HG03469 (cell line): ENCODE measurements around the gene AATK.

Experiments used
- ATAC-seq: cut with Tn5 transposase; IDR thresholded peaks from one replicate; pipeline ENCODE4 v1.9.1; 2021; ENCODE audit warnings: mild to moderate bottlenecking, moderate library complexity, moderate number of reproducible peaks; ENCODE audit not compliant: unreplicated experiment

Gene AATK

DNA sequence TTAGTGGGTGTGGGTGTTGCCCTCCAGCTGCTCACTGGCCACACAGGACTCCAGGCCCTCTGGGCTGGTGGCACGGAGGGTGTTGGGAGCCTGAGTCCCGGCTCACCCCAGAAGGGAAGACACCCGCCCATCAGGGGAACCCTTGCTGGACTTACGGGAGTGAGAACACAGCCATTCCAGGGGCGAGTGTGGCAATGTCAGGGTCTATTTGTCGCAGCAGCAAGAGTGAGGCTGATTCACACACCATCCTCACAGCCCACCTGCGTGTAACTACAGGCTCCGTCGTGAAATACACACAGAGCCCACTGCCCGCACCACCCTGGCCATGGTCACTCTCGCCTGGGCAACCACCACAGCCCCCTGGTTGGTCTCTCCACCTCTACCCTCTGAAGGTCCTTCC lies 17.8 kb upstream of the AATK start:
- ATAC-seq: no peak

DNA sequence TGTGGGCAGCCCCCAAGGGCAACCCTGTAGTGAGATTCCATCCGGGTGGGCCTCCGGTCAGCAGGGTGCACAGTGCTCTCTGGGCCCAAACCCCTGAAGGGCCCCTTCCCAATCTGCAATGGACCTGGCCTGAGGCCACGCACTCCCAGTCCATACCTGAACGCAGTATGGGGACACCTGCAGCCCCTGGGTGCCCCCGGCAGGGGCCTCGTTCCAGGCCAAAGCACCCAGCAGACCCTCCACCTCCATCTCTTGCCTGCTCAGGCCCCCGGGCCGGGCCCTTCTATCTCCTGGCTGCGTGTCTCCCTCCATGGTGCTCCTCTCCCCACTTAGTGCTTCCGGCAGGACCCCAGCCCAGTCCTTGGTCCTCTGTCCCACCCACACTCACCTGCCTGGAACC lies 17.3 kb upstream of the AATK start:
- ATAC-seq: no peak

DNA sequence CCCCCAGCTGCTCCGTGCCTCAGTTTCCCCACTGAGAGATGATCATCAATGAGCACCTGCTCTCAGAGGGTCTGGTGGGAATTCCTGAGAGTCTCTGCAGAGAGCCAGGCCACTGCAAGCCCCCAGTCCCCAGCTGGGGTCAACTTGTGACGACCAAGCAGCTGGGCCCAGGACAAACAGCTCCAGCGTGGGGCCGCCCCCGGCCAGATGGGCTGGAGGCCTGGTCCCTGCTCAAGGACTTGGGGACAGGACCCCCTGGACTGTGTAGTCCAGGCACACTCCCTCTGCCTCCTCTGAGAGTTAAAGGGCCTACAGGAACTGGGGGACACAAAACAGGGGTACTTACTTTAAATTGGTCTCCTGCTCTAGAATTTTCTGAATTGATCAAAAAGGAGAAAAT lies 16.6 kb upstream of the AATK start:
- ATAC-seq: no peak

DNA sequence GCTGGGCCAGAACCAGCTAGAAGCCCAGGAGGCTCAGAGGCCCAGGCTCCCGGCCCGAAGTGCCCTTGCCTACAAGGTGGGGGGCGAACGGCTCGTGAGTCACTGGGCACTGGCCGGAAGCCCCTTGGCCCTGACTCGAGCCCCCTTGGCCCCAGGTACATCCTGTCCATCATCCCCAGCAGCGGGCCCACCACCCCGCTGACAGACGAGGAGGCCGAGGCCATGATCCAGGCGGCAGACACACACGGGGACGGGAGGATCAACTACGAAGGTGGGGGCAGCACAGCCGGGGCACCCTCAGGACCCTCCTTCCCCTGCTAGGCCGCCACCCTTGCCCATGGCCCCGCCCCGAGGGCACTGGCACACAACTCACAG lies 15.8 kb upstream of the AATK start:
- ATAC-seq: no peak

DNA sequence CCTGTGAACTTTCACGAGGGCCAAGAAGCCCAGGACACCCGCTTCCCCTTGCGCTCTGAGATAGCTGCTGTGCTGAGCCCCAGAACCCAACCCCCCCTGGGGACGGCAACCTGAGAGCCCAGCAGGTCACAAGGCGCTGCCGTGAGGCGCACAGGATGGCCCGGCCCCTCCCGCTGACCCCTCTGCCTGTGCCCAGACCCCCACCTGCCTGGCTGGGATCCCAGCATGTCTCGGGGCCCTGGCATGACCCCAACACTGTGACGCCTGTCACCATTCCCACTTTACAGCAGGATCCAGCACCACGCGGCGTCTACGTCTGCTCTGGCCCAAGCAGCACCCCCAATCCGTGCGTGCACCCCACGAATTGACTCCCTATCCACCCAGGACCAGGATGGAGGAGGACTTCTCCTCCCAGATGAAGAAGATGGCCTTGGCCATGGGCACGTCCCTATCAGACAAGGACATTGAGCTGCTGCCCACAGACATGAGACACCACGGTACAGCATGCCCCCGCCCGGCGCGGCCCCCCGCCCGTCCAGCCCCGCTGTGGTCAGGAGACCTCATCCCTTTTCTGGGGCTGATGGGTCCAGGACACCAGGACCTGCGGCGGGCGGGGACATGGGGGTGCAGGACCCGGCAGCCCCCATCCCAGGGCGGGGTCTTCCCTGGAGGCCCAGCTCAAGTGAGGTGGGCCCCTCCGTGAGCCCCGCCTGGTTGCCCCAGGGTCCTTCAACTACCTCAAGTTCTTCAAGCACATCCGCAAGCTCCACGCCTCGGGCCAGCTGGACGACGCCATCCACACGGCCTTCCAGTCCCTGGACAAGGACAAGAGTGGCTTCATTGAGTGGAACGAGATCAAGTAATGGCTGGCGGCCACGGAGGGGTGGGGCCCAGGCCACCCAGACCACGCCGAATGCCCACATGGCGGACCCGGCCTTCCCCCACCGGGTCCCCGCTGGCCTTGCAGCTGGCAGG lies 15.1 kb upstream of the AATK start:
- no peak for ATAC-seq

DNA sequence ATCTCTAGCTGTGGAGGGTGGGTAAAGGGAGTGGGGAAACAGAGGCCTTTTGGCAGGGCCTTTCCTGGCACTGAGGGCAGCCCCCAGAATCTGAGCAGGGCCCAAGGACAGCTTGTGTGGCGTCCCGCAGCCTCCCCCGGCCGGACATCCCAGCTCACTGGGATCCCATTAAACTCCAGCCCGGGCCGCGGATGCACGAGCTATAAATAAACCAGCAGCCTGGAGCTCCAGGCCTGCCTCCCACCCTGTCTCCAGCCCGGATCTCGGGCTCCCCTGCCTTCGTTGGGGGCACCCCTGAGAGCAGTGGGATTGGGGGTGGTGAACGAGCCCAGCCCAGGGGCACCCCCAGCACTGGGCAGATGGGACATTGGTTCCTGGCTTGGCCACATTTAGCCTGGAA lies 13.8 kb upstream of the AATK start:
- ATAC-seq: no peak

DNA sequence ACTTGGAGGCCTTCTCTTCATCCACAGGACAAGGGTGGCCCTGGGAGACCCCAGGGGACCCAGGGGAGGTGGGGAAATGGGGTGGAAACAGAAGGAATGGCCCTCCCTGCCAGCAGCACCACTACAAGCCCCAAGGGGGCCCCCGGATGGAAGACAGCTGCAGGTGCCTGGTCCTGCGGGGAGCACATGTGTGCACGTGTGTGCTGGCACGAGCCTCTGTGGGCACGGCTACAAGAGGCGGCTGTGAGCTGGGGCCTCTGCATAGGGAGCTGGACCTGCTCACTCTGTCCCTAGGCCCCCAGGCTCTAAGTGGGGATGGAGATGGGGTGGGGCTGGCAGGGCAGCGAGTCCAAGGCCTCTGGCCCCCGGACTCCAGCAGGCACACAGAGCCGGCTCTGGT lies 13.2 kb upstream of the AATK start:
- ATAC-seq: no peak

DNA sequence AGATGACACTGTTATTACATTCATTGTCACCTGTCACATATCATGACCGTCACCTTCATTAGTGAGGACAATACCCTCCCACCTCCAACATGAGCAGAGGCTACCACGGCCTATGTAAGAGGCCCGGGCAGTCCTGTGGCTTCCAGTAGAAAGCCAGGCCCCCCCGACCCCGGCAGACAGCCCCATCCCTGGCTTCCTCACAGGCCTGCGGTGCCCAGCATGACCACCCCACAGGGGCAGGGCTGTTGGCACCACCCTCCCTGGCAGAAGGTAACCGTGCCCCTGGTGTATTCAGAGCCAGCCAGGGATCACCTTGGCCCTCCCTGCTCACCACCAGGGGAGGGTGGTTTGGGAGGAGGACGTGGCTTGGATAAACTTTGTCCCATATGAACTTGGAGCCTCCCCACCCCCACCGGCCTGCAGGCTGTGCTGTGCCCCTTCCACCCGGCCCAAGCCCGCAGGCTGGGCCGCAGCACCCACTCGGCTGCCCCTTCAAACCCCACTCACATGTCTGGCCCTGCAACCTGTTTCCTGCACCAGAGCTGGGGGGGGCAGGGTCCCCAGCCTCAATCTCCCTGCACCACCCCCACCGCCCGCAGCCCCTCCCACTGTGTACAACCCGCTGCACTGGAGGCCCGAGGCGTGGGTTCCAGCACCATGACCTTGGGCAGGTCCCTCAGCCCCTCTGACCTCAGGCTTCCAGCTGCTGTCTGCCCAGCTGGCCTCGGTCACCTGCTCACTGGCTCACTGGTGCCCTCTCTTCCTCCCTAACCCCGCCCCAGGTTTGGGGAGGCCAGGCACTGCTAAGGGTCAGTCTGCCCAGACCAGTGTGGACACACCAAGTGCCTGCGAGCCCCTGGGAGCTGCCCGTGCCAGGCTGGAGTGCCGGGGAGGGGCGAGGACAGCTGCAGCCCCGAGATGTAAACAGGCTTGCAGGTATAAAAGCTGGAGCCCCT lies 12.4 kb upstream of the AATK start:
- no peak for ATAC-seq

DNA sequence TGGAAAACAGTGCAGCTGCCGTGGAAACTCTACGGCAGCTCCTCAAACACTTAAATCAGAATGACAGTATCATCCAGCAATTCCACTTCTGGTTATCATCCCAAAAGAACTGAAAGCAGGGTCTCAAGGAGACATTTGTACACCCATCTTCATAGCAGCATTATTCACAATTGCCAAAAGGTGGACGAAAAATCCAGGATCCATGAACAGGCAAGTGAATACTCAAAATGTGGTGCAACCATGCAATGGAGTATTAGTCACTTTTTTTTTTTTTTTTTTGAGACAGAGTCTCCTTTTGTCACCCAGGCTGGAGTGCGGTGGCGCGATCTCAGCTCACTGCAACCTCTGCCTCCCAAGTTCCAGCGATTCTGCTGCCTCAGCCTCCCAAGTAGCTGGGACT lies 10.6 kb upstream of the AATK start:
- ATAC-seq: no peak

DNA sequence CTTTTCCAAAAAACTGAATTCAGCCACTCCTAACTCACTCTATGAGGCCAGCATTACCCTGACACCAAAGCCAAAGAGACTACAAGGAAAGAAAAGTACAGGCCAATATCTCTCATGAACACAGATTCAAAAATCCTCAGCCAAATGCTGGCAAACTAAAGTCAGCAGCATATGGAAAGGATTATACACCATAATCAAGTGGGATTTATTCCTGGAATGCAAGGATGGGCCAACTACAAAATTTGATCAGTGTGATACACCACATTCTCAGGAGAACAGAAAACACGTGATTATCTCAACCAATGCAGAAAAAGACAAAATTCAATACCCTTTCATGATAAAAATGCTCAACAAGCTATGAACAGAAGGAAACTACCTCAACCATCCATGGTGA lies 7.7 kb upstream of the AATK start:
- no peak for ATAC-seq

DNA sequence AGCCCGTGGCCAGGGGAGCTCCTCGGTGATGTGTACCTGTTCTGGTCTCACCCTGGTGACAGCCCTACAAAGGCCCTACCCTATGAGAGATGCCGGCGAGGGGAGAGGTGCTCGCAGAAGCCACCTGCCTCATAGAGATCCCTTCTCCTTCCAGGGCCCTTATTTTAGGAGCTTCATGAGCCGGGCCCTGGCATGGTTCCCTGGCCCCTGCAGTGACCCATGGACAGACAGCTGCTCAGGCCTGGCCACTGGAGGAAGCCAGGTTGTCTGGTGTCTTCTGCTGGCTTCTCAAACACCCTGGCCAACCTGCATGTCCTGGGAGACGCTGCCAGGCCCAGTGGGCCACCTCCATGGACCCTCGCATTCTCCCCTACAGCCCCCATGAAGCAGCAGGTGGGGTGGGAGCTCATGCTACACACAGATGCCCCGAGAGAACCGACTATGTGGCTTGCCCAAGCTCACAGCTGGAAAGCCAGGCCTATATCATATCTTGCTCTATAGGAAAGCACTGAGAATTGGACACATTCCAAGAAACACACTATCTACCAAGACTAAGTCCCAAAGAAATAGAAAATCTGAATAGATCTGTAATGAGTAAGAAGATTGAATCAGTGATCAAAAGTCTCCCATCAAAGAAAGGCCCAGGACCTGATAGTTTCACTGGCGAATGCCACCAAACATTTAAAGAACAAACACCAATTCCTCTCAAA lies 7.2 kb upstream of the AATK start:
- no peak for ATAC-seq

DNA sequence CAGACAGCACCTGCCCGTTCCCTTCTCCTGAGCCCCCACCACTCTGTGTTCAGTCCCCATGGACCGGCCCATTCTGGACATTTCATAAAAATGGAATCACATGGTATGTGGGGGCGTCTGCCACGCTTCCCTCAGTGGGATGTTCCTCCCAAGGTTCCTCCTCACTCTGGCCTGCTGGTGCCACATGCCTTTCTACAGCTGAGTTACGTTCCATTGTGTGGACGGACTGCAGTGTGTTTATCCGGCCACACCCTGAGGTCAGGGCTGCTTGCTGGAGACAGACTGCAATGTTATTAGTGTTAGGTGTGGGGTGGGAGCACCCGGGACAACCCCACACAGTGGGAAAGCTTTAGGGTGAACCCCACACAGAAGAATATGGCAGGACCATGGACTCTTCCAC lies 5.9 kb upstream of the AATK start:
- no peak for ATAC-seq

DNA sequence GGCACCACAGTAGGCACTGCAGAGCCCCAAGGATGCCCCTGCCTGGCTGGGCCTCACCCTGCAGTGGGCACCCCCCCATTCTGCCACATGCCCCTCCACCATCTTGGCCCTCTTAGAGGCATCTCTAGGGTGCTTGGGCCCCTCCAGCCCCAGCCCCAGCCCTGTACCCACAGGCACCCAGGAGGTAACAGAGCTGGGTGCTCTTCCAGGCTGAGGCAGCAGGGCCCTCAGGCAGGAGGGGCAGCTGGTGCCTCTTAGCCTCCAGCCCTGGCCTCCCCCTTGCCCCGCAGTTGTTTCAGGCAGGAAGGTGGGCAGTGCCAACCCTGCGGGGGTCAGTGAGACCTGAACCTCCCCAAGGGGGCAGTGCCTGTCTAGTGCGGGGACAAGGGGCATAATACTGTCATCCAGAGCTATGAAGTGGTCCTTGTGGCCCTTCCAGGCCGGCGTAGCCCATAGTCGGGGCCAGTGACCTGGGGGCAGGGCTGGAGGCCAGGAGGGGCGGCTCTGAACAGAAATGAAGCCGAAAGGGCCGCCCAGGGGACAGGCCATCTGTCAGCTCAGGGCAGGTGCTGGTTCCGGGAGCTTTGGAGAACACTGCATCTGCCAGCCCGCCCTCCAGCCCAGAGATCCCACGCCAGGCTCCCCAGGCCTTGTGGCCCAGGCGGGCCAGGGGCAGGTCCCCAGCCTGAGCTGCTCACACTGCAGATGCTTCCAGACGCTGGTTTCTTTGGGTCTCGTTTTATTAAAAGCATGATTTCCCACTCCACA lies 4.9 kb upstream of the AATK start:
- no peak for ATAC-seq

DNA sequence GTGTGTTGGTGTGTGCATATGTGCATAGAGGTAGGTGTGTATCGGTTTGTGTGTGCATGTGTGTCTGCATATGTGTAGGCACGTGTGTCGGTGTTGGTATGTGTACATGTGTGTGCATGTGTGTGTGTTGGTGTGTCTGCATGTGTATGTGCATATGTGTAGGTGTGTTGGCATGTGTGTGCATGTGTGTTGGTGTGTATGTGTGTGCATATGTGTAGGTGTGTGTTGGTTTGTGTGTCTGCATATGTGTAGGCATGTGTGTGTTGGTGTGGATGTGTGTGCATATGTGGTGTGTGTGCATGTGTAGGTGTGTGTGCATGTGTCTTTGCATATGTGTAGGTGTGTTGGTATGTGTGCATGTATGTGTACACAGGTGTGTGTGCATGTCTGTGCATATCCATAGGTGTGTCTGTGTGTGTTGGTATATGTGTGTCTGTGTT lies 3.9 kb upstream of the AATK start:
- ATAC-seq: no peak

DNA sequence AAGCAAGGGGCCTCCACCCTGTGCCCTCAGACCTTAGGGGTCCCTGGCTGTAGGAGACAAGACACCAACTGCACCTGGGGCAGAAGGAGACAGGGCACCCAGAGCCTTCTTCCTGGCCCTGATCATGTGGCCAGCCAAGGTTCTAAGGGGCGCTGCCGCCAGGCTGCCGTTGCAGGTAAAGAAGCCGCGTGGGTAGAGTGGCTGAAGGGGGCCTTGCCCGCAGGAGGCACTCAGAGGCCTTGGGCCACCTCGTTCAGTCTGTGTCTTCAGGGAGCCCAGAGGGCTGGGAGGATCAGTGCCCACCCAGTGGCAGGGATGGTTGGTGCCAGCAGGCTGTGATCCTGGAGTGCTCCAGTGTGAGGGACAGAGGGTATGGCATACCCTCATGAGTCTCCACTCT lies 1.6 kb upstream of the AATK start:
- ATAC-seq: no peak

DNA sequence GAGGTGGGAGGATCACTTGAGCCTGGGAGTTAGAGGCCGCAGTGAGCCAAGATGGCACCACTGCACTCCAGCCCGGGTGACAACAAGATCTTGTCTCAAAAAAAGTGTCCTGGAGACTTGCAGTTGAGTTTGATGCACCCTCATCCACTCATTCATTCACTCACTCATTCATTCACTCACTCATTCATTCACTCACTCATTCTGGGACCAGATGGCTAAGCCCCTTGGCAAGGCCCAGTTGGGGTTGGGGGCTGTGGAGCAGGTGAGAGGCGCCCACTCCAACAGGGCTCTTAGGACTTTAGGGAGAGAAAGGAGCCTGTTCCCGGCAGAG lies 1.1 kb upstream of the AATK start:
- no peak for ATAC-seq

DNA sequence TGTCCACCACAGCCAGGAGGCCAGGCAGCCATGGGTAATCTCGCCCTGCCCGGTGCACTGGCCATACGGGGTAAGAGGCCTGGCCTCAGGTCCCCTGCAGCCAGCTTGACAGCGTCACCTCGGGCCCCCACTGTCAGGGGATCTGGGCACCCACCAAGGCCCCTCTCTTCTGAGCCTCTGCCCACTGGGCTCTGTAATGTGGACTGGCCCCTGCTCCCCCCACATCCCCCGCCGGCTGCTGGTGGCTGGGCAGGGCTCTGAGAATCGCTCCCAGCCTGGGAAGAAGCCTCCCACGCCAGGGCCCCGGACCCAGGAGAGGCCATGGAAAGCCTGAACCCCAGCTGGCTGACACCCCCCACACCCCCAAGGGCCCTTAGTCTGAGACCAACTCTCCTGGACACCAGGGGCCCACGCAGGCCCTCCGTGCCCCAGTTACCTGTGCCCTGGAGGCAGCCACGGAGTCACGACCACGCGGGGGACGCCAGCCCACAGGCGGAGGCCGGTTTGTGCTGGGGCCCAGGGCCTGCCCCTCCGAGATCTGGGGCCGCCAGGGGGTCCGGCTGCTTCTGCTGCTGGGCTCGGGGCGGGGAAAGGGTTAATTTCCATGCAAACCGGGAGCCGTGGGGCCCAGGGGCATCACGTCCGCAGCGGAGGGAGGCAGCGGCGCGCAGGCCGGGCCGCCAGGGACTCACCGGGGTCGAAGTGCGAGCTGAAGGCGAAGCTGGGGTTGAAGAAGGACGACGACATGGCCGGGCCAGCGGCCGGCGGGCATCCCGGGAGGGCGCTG lies 582 bp downstream of the AATK start, which contains the start of gene PVALEF:
Gene PVALEF (plus strand): TSS at position 262 of the 787 bp plus-strand sequence. CDS start 15,720 bp downstream, outside the sequence.
- ATAC-seq: no peak

DNA sequence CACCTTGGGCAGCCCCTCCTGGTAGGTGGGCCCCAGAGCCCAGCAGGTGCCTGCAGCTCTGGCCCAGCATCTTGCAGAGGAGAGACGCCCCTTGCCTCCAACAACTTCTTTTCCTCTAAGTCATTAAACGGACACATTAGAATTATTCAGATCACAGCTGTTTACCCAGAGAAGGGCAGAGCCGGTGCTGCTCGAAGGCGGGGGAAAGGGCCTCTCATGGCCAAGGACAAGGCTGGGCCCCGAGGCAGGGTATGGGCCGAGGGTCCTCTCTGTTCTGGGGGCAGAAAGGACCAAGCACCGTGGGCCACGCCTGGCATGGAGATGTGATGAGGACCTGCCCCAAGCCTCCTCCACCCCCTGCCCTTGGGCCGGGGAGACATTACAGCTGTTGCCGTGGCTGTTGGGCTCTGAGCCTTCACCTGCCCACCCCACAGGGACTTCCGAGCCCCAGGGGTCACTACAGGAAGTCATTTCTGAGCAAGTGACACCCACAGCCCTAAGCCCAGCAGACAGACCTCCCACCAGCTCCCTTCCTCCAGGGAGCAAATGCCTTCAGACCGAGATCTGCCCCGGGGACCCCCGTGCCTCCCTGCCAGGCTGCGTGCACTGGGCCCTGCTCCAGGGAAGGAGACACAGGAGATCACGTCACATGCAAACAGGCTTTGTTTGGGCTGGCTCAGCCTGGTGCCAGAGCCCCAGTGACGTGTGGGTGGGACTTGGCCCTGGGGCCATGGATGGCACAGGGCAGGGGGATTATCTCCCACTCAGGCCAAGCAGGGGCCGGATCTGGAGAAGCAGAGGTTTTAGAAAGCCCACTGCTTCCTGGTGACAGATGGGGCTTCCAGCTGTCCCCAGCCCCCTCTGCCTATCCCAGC lies 1.4 kb downstream of the AATK start:
- ATAC-seq: no peak
